PC-3 (cell line): ENCODE measurements around the gene ALKBH5. TPM values are rescaled to one million over a fixed set of nuclear protein-coding genes. Genes with fewer than 3 reads are reported as not detected.

Source experiments
- ATAC-seq: fragments of 200-7000 bp; cut with Tn5 transposase; 2 replicates; pipeline ENCODE4 v1.9.1; 2020; ENCODE audit warnings: mild to moderate bottlenecking, moderate library complexity
- BruUV-seq: library from RNA; stranded (reverse); fragments of 400-500 nt; replicated peaks from 2 replicates; lab custom pipeline; 2021; lab: Mats Ljungman, UMichigan
- CTCF ChIA-PET: fragments of 300-600 bp; sonication (Branson Sonifier 250); formaldehyde crosslinking; loops from one replicate; lab custom pipeline; 2022; ENCODE audit warnings: antibody characterized with exemption; lab: Charles Lee
- POLR2A ChIA-PET: fragments of 300-600 bp; sonication (Branson Sonifier 250); formaldehyde crosslinking; loops from one replicate; lab custom pipeline; 2022; ENCODE audit warnings: antibody characterized with exemption; ENCODE audit not compliant: unreplicated experiment; lab: Charles Lee
- DNase-seq: peaks from one replicate; pipeline ENCODE4 v3.0.0-alpha.2; 2015
- H2AFZ ChIP-seq: fragments of 300-600 bp; sonication (generic); 2 replicates; pipeline ENCODE4 v1.6.0; 2016; ENCODE audit warnings: antibody characterized with exemption, low read length
- H3F3A ChIP-seq: fragments of 300-600 bp; sonication (generic); one replicate; pipeline ENCODE4 v1.6.0; 2017; ENCODE audit warnings: antibody characterized with exemption, low read length, control low read depth, mild to moderate bottlenecking; ENCODE audit not compliant: unreplicated experiment
- H3K27ac ChIP-seq: fragments of 300-600 bp; sonication (generic); 2 replicates; pipeline ENCODE4 v1.5.1; 2016; ENCODE audit warnings: mild to moderate bottlenecking, low read length
- H3K27me3 ChIP-seq: fragments of 300-600 bp; sonication (generic); 2 replicates; pipeline ENCODE4 v1.6.1; 2016; ENCODE audit warnings: low read length, mixed read lengths
- H3K36me3 ChIP-seq: fragments of 300-600 bp; sonication (generic); 2 replicates; pipeline ENCODE4 v1.6.1; 2016; ENCODE audit warnings: low read depth, mixed run types, low read length, mixed read lengths
- H3K4me1 ChIP-seq: fragments of 300-600 bp; sonication (generic); 2 replicates; pipeline ENCODE4 v1.5.1; 2016; ENCODE audit warnings: low read length; ENCODE audit not compliant: insufficient read depth
- H3K4me2 ChIP-seq: fragments of 300-600 bp; sonication (generic); 2 replicates; pipeline ENCODE4 v1.6.0; 2016; ENCODE audit warnings: low read length
- H3K4me3 ChIP-seq: fragments of 300-600 bp; sonication (generic); 2 replicates; pipeline ENCODE4 v1.5.1; 2016; ENCODE audit warnings: mild to moderate bottlenecking, low read length, mixed read lengths
- H3K79me2 ChIP-seq: fragments of 300-600 bp; sonication (generic); 2 replicates; pipeline ENCODE4 v1.6.1; 2017; ENCODE audit warnings: low read length, mixed read lengths
- H3K9ac ChIP-seq: fragments of 300-600 bp; sonication (generic); 2 replicates; pipeline ENCODE4 v1.6.0; 2016; ENCODE audit warnings: mild to moderate bottlenecking, low read length
- H3K9me2 ChIP-seq: fragments of 300-600 bp; sonication (generic); replicated peaks from 2 replicates; pipeline ENCODE4 v1.6.1; 2016; ENCODE audit warnings: mixed run types, low read length, mixed read lengths
- H3K9me3 ChIP-seq: fragments of 300-600 bp; sonication (generic); 2 replicates; pipeline ENCODE4 v1.6.1; 2016; ENCODE audit warnings: low read length, mixed read lengths
- H4K20me1 ChIP-seq: fragments of 300-600 bp; sonication (generic); 2 replicates; pipeline ENCODE4 v1.6.1; 2016; ENCODE audit warnings: low read length, mixed read lengths
- EZH2 ChIP-seq: fragments of 300-600 bp; sonication (generic); IDR thresholded peaks from one replicate; pipeline ENCODE4 v1.6.1; 2017; ENCODE audit warnings: antibody characterized with exemption, mild to moderate bottlenecking, low read length; ENCODE audit not compliant: unreplicated experiment
- EZH2phosphoT487 ChIP-seq: fragments of 300-600 bp; sonication (generic); IDR thresholded peaks from 2 replicates; pipeline ENCODE4 v1.6.1; 2018; ENCODE audit warnings: mild to moderate bottlenecking, antibody characterized with exemption, low read length, borderline replicate concordance
- intact Hi-C: fragments of 100-400 bp; cut with micrococcal nuclease; formaldehyde crosslinking; loops from 2 replicates; pipeline ENCODE4 v1.9.0; 2023
- total RNA-seq: library from RNA; depleted of rRNA; stranded (reverse); fragments of >200 nt; gene quantifications from 2 replicates; pipeline ENCODE4 v1.2.3, GENCODE V29; 2014
- TF ChIP-seq, protein P1 (sequence below): fragments of 300-600 bp; sonication (generic); conservative IDR thresholded peaks from 2 replicates; pipeline ENCODE4 v1.5.1; 2017; ENCODE audit warnings: antibody characterized with exemption, low read depth, mild to moderate bottlenecking, low read length

The ALKBH5 gene
- total RNA-seq, 1 experiment from 2014 or later: 207 TPM

DNA sequence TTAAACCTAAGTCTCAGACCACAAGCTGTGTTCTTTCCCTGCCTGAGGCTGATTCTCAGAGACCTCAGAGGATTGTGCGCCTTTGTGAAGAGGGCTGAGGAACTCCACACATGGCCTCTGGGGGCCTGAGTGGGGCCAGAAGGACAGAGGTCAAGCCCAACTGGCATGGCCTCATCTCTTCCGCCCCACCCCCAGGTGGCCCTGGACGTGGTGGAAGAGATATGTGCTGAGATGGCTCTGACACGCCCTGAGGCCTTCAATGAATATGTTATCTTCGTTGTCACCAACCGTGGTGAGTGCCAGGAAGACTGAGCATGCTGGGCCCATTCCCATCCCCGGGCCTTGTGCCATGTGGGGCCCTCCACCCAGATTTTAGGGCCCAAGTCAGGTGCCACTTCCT lies 20.1 kb upstream of the ALKBH5 start:
- H3K9ac ChIP-seq: no peak overlapping the region

DNA sequence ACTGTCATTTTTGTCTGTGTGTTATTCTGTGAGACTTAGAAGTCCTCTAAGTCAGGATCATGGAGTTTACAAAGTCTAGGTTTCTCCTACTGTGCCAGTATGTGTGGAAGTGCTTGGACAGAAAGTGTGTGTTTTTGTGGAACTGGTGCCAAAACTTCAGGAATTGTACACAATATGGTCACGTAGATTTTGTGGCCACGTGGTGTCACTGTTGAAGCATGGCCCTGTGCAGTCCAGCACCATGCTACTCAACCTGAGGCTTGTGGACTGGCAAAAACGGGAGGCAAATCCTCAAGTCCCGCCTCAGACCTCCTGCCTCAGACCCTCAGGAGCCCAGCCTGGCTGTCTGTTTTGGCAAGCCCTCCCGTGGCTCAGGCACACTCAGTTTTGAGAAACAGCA lies 16.7 kb upstream of the ALKBH5 start:
- H3K9me3 ChIP-seq: no peaks in the 10 kb centered on the region
- H3K4me3 ChIP-seq: no peak overlapping the region
- no peaks in the 10 kb centered on the region for H3F3A ChIP-seq
- H4K20me1 ChIP-seq: no peaks in the 10 kb centered on the region
- no peak for TF ChIP-seq EZH2phosphoT487
- no peak for TF ChIP-seq EZH2
- TF ChIP-seq, protein P1, sequence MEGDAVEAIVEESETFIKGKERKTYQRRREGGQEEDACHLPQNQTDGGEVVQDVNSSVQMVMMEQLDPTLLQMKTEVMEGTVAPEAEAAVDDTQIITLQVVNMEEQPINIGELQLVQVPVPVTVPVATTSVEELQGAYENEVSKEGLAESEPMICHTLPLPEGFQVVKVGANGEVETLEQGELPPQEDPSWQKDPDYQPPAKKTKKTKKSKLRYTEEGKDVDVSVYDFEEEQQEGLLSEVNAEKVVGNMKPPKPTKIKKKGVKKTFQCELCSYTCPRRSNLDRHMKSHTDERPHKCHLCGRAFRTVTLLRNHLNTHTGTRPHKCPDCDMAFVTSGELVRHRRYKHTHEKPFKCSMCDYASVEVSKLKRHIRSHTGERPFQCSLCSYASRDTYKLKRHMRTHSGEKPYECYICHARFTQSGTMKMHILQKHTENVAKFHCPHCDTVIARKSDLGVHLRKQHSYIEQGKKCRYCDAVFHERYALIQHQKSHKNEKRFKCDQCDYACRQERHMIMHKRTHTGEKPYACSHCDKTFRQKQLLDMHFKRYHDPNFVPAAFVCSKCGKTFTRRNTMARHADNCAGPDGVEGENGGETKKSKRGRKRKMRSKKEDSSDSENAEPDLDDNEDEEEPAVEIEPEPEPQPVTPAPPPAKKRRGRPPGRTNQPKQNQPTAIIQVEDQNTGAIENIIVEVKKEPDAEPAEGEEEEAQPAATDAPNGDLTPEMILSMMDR: peak; percentile 56
- H3K27me3 ChIP-seq: no peaks in the 10 kb centered on the region
- ChIA-PET POLR2A (no interaction called here), CTCF (no interaction called here)
- DNase-seq (peak; percentile 45), ATAC-seq (no peak)
- H3K9me2 ChIP-seq: no peaks in the 10 kb centered on the region
- no peak overlapping the region for H3K9ac ChIP-seq
- H3K36me3 ChIP-seq: no peaks in the 10 kb centered on the region
- H3K27ac ChIP-seq: no peak overlapping the region
- H3K4me2 ChIP-seq: no peak overlapping the region
- H2AFZ ChIP-seq: no peak overlapping the region
- H3K4me1 ChIP-seq: no peaks in the 10 kb centered on the region
- no peaks in the 10 kb centered on the region for H3K79me2 ChIP-seq
- BruUV-seq: no TSS peak
- intact Hi-C loops: no loop called here

More for the DNA sequence above, 20.1 kb upstream of the ALKBH5 start:
- H3F3A ChIP-seq: no peaks in the 10 kb centered on the region
- H3K36me3 ChIP-seq: no peaks in the 10 kb centered on the region
- POLR2A ChIA-PET: no interaction called here
- H3K79me2 ChIP-seq: no peaks in the 10 kb centered on the region
- intact Hi-C loops: no loop called here
- no peaks in the 10 kb centered on the region for H3K9me2 ChIP-seq
- H3K4me2 ChIP-seq: no peak overlapping the region
- H3K4me3 ChIP-seq: no peak overlapping the region
- no TSS peak for BruUV-seq
- H3K4me1 ChIP-seq: no peaks in the 10 kb centered on the region
- ATAC-seq: no peak
- H3K27me3 ChIP-seq: no peaks in the 10 kb centered on the region
- H2AFZ ChIP-seq: no peak overlapping the region
- no peak overlapping the region for H3K27ac ChIP-seq
- CTCF ChIA-PET: no interaction called here
- TF ChIP-seq, protein P1: no peak
- TF ChIP-seq EZH2phosphoT487 (no peak), EZH2 (no peak)
- DNase-seq: no peak
- H3K9me3 ChIP-seq: no peaks in the 10 kb centered on the region
- no peaks in the 10 kb centered on the region for H4K20me1 ChIP-seq

DNA sequence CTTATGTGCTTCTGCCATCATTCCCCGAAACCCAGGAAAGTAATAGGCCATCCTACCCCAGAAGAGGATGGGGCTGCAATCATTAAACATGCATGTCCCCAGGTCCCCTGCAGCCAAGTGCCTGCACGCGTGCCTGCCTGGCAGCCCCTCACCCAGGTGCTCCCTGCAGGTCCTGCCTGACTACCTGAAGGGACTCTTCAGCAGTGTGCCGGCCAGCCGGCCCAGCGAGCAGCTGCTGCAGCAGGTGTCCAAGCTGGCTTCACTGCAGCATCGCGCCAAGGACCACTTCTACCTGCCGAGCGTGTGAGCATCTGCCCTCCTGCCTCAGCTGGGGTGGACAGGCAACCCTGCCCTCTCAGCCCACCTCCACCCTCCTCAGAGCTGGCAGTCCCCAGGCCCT lies 16.2 kb upstream of the ALKBH5 start:
- H4K20me1 ChIP-seq: no peaks in the 10 kb centered on the region

More for the DNA sequence above, 16.2 kb upstream of the ALKBH5 start:
- intact Hi-C loops: no loop called here
- ATAC-seq: no peak
- BruUV-seq: no TSS peak
- TF ChIP-seq, protein P1: no peak
- no peak for TF ChIP-seq EZH2phosphoT487
- TF ChIP-seq EZH2: no peak
- H3K79me2 ChIP-seq: no peaks in the 10 kb centered on the region
- CTCF ChIA-PET: no interaction called here
- H3K4me1 ChIP-seq: no peaks in the 10 kb centered on the region
- DNase-seq: no peak
- no peaks in the 10 kb centered on the region for H3K27me3 ChIP-seq
- no peaks in the 10 kb centered on the region for H3F3A ChIP-seq
- POLR2A ChIA-PET: no interaction called here
- no peak overlapping the region for H3K9ac ChIP-seq
- H3K4me2 ChIP-seq: no peak overlapping the region
- H3K9me3 ChIP-seq: no peaks in the 10 kb centered on the region
- no peaks in the 10 kb centered on the region for H3K9me2 ChIP-seq
- H2AFZ ChIP-seq: no peak overlapping the region
- H3K27ac ChIP-seq: no peak overlapping the region
- H3K4me3 ChIP-seq: no peak overlapping the region
- no peaks in the 10 kb centered on the region for H3K36me3 ChIP-seq
